GM10266 (cell line): ENCODE measurements around the gene PTPN21.

Source experiments
- DNase-seq: peaks from one replicate; pipeline ENCODE4 v3.0.0; 2012; ENCODE audit errors: extremely low spot score
- CTCF ChIP-seq: IDR thresholded peaks from 2 replicates; pipeline ENCODE4 v1.5.1; 2012; ENCODE audit warnings: mild to moderate bottlenecking, low read depth; ENCODE audit not compliant: control insufficient read depth, insufficient read depth; ENCODE audit errors: missing control alignments

PTPN21 gene

GRCh38 chr14:88430976-88431375 lies 123.8 kb downstream of the PTPN21 start:
- no peak for DNase-seq
- TF ChIP-seq CTCF = no peak

GRCh38 chr14:88426271-88426670 lies 128.5 kb downstream of the PTPN21 start:
- TF ChIP-seq CTCF = no peak
- no peak for DNase-seq

- DNase-seq = no peak
- TF ChIP-seq CTCF = no peak
Measured at GRCh38 chr14:88424573-88424972, 130.2 kb downstream of the PTPN21 start.

GRCh38 chr14:88422919-88423650 lies 131.7 kb downstream of the PTPN21 start:
- no peak for DNase-seq

GRCh38 chr14:88422047-88422446 lies 132.8 kb downstream of the PTPN21 start:
- no peak for TF ChIP-seq CTCF
- no peak for DNase-seq

More at GRCh38 chr14:88422919-88423650, 131.7 kb downstream of the PTPN21 start:
- TF ChIP-seq CTCF = no peak

- DNase-seq = no peak
- no peak for TF ChIP-seq CTCF
Measured at GRCh38 chr14:88421286-88421685, 133.5 kb downstream of the PTPN21 start.

- TF ChIP-seq CTCF = no peak
- DNase-seq = no peak
Measured at GRCh38 chr14:88420187-88420586, 134.6 kb downstream of the PTPN21 start.
